ENCODE results near the gene CRTC1.

CRTC1 gene

GRCh38 chr19:18783958-18784785 is 100.7 kb downstream of the CRTC1 start:
- no peak for DNase-seq (ENCODE audit: low read depth)

DNA sequence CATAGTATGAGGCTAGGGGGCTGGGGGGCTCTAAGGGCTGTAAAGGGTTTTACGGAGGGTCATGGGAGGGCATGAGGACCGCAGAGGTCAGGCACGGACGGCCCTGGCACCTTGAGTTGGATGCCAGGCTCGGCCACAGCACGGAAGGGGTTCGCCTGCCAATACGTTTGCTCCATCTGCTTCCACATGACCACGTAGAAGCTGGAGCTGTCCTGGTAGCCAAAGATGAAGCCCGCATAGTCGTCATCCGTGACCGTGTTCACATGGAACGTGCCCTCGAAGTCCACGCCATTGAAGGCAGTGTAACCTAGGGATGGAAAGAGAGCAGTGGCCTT is 101.3 kb downstream of the CRTC1 start:
- DNase-seq (ENCODE audit: low read depth), result no peak

- no peak for DNase-seq (ENCODE audit: low read depth)
These were observed 102.0 kb downstream of the CRTC1 start for GRCh38 chr19:18785179-18786124.

- no peak for DNase-seq (ENCODE audit: low read depth)
These were observed 105.3 kb downstream of the CRTC1 start for GRCh38 chr19:18788529-18789421.

- DNase-seq (ENCODE audit: low read depth), result no peak
These were observed 106.0 kb downstream of the CRTC1 start for GRCh38 chr19:18789422-18789869.

GRCh38 chr19:18789883-18790565 is 106.5 kb downstream of the CRTC1 start:
- no peak for DNase-seq (ENCODE audit: low read depth)

DNA sequence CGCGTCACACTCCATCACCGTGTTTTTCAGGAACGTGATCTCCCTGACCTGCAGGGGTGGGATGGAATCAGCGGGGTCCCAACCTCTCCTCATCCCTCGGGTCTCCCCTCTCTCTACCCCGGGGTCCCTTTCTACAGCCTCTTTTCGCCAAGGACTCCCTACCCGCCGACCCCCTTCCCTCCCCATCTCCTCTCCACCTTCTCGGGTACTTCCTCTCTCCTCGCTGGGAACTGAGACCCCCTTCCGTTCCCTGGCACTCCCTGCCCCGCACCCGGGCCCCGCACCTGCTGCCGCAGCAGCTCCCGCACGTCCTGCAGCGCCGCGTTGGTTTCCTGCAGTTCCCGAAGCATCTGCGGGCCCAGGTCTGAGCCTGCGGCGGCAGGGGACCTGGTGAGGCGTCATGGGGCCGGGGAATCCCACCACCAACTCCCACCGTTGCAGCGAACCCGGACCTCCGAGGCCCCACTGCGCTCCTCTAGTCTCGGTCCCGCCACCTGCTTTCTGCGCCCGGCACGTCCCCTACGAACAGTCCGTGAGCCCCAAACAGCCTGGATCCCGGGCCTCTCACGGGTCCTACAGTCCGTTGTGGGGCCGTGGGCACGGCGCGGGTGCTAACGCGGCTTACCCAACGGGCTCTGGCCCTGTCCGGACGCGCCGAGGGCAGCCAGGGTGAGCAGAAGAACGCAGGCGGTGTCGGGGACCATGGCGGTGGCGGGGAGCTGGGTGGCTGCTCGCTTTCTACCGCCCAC is 107.3 kb downstream of the CRTC1 start, which contains the start of gene COMP:
TSS of gene COMP (minus strand) at position 740 of the 749 bp plus-strand sequence. CDS start at position 704, 36 bp downstream.
- no peak for DNase-seq (ENCODE audit: low read depth)

GRCh38 chr19:18791315-18791678 is 107.8 kb downstream of the CRTC1 start:
- DNase-seq (ENCODE audit: low read depth), result no peak

GRCh38 chr19:18792661-18793060 is 109.2 kb downstream of the CRTC1 start:
- no peak for DNase-seq (ENCODE audit: low read depth)

- DNase-seq (ENCODE audit: low read depth), result no peak
These were observed 109.9 kb downstream of the CRTC1 start for GRCh38 chr19:18793144-18794028.

- DNase-seq (ENCODE audit: low read depth), result no peak
These were observed 110.5 kb downstream of the CRTC1 start for GRCh38 chr19:18794029-18794313.

GRCh38 chr19:18794692-18795091 is 111.2 kb downstream of the CRTC1 start:
- DNase-seq (ENCODE audit: low read depth), result no peak

DNA sequence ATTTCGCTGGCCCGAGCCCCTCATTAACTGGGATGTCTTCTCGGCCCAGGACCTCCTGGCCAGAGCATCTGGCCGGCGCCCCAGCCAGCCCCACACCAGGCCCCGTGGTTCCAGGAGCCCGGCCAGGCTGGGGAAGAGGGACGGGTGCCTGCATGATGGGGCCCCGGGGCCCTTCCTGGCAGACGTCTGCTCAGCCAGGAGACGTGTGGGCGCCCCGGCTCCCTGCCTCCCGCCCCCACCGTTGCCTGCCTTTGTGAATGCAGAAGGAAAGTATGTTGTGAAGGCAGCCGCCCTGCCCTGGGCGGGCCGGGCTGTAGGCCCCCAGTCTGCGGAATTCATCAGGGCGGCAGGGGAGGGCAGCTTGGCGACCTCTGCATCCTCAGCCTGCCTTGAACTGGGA is 112.1 kb downstream of the CRTC1 start:
- DNase-seq (ENCODE audit: low read depth), result no peak

DNA sequence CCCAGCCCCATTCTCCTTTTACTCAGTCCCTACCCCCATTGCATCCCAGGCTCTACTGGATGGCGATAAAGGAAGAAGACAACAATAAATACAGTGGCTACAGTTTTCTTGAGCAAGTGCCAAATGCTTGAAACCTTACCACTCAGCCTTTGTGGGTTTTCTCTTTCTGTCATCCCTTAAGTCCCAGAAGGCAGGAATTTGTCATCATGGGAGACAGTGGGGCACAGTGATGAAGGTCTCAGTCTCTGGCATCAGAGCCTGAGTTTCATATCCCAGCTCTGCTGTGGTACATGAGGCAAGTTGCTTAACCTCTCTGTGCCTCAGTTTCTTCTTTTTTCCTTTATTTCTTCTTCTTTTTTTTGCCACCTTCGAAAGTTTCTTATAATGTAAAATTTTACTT is 112.8 kb downstream of the CRTC1 start:
- no peak for DNase-seq (ENCODE audit: low read depth)

DNA sequence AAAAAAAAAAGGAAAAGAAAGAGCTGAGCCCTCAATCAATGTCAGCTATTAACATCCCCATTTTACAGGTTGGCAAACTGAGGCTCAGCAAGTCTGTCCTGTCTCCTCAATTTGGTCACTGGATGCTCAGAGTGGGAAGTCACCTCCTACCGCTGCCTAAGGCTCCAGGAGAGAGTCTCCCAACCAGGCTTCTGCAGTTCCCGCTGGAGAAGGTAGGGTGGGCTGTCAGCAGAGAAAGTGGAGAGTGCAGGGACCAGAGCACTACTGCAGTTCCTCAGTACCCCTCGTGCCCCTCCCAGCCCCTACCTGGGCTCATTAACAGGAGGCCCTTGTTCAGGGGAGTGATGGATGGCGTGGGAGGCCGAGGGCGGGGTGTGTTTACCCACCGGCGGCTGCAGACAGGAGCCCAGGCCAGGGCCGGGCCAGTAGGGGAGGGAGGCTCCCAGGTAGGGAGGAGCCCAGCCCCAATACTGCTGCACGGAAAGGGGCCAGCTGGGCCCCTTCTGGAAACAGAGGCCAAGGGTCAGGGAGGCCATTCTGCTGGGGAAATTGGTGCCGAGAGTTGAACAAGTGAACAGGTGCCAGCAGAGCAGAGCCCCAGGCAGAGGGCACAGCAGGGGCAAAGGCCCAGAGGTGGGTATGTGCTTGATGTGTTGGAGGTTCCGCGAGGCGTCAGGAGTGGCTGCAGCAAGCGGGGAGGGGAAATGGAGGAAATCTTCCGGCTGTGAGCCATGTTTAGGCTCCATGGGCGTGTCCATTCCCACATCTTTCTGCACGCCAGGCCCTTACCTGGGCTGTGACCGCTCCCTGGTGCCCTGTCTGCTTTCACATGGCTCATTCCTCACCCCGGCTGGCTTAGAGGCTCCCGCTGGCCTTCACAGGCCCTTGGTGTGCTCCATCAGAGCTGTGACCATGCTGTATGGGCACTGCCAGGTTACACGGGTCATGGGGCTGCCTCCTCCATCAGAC is 115.2 kb downstream of the CRTC1 start:
- DNase-seq (ENCODE audit: low read depth), result no peak

GRCh38 chr19:18799389-18799970 is 116.0 kb downstream of the CRTC1 start:
- DNase-seq (ENCODE audit: low read depth), result no peak

DNA sequence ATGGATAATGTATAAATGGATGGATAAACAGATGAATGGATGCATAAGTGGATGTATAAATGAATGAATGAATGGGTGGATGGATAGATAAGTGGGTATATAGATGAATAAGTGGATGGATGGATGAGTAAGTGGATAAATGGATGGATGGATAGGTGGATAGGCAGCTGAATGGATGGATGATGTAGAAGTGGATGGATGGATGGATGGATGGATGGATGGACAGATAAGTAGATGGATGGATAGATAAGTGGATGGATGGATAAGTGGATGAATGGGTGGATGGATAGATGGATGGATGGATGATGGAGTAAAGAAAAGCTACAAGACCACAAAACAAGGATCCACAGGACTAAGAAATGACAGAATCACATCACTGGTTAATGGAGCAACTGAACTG is 116.6 kb downstream of the CRTC1 start:
- DNase-seq (ENCODE audit: low read depth), result no peak

DNA sequence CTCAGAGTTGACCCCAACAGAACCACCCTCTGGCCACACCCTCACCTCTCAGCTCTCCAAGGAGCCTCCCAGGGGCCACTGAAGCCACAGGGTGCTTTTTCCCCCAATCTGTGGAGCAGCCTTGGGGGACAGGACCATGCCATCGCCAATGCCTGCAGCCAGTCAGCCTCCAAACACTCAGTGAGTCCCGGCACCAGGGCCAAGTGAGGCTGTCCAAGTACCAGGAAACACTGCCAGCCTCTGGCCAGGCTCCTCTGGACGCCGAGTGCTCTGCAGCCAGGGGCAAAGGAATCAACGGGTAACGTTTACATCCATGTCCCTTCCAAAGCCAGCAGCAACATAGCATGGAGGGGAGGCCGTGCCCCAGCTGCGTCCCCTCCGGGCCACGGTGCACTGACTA is 117.2 kb downstream of the CRTC1 start:
- no peak for DNase-seq (ENCODE audit: low read depth)

Measured in HS-5 (cell line).